HK-2 (cell line): ENCODE data around the gene RAI1.
A peak's percentile ranks its signal among the peaks of the same experiment; 100 is the strongest.

Experiments
- DNase-seq: peaks from one replicate; pipeline ENCODE4 v3.0.0-alpha.2; 2018; ENCODE audit not compliant: unreplicated experiment

The RAI1 gene

GRCh38 chr17:17749025-17749772 lies 67.9 kb downstream of the RAI1 start:
- no peak for DNase-seq

- no peak for DNase-seq
Measured at GRCh38 chr17:17749921-17750320, 68.7 kb downstream of the RAI1 start.

GRCh38 chr17:17750881-17751280 lies 69.6 kb downstream of the RAI1 start:
- DNase-seq: no peak

GRCh38 chr17:17751489-17752088 lies 70.3 kb downstream of the RAI1 start:
- no peak for DNase-seq

GRCh38 chr17:17752089-17752820 lies 71.0 kb downstream of the RAI1 start:
- peak; percentile 99 for DNase-seq

- no peak for DNase-seq
Measured at GRCh38 chr17:17752821-17753321, 71.6 kb downstream of the RAI1 start.

- no peak for DNase-seq
Measured at GRCh38 chr17:17754719-17755686, 73.7 kb downstream of the RAI1 start.

GRCh38 chr17:17755715-17756114 lies 74.5 kb downstream of the RAI1 start:
- DNase-seq: no peak

GRCh38 chr17:17757391-17757791 lies 76.1 kb downstream of the RAI1 start:
- no peak for DNase-seq

- DNase-seq: no peak
Measured at GRCh38 chr17:17757956-17758845, 76.9 kb downstream of the RAI1 start.

- no peak for DNase-seq
Measured at GRCh38 chr17:17758941-17759563, 77.8 kb downstream of the RAI1 start.

GRCh38 chr17:17760350-17760749 lies 79.1 kb downstream of the RAI1 start:
- no peak for DNase-seq

GRCh38 chr17:17760872-17761550 lies 79.8 kb downstream of the RAI1 start:
- no peak for DNase-seq

GRCh38 chr17:17761894-17762743 lies 80.9 kb downstream of the RAI1 start:
- no peak for DNase-seq

- no peak for DNase-seq
Measured at GRCh38 chr17:17762744-17763105, 81.5 kb downstream of the RAI1 start.

- no peak for DNase-seq
Measured at GRCh38 chr17:17763136-17763535, 81.9 kb downstream of the RAI1 start.

GRCh38 chr17:17763734-17764133 lies 82.5 kb downstream of the RAI1 start:
- no peak for DNase-seq

GRCh38 chr17:17765359-17766076 lies 84.3 kb downstream of the RAI1 start:
- DNase-seq: no peak
